Fibroblast of upper back skin (primary cell): Measurements from ENCODE around the gene ACTR3C.

Source experiments
- DNase-seq: peaks from one replicate; pipeline ENCODE4 v3.0.0-alpha.2; 2013

ACTR3C gene

DNA sequence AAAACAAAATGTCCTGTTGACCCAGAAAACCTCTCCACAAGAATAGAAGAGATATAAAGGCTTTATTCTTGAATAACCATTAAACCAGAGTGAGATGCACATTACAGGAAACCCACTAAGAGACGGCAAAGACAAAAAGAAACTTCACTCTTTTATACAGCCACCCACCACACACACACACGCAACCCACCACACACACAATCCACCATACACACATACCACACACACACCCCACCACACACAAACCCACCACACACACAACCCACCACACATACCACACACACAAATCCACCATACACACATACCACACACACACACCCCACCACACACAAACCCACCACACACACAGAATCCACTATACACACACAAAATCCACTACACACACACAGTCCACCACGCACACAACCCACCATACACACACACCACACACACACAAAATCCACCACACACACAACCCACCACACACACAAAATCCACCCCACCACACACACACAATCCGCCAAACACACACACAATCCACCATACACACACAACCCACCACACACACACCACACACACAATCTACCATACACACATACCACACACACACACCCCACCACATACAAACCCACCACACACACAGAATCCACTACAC, 35.8 kb upstream of the ACTR3C start:
- no peak for DNase-seq

DNA sequence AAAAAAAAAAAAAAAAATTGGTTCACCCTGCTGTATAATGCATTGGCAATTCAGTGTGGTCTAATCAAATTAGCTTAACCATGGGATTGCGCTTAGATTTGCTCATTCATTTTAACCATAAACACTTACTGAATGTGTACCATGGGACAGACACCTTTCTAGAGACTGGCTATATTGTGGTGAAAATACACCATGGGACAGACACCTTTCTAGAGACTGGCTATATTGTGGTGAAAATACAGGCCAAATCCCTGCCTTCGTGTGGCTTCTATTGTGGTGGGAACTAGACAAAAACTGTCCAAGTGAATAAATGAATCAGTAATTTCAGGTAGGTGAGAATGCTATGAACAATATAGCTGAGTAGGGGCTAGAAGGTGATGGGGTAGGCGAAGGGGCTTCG, 35.1 kb upstream of the ACTR3C start:
- no peak for DNase-seq

DNA sequence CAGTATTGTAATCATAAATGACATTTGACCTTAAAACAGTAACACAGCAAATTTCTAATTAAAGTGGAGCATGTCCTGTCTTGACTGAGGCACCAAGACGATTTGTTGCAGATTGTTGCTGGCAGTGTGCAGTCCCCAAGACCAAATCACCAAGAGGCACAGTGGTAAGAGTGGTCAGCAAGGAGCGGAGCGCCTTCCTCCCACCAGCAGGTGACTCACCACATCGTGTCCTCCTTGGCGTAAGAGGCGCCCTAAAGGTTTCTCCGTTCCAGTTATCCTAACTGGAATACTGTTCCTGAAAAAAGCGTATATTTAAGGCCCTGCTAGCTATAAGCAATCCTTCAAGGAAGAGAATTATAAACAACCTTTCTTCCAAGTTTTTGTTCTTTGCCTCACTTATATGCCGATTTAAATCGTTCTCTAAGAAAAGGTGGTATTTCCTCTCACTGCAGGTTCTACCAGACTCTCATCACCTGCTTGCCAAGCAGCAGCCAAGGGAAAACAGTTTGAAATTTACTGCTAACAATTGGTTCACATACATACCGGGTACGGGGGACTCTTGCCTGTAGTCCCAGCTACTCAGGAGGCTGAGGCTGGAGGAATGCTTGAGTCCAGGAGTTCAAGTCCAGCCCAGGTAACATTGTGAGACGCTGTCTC, 34.6 kb upstream of the ACTR3C start:
- no peak for DNase-seq

DNA sequence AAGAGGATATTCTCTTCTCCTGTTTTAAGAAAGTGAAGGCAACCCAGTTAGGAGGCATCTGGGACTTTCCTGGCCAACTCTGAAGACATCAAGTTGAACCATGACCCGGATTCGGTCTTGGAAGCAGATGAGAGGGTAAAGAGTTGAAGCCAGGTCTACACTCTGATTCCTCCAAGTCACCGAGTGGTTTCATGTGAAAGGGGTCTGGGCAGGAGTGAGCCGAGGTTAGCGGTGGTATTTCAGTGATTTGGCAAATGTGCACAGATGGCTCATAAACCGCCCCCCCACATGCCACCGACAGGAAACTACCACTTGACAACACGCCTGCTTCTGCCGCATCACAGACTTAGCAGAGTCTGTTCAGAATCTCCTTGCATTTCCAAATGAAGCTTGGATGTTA, 33.9 kb upstream of the ACTR3C start:
- DNase-seq: no peak

DNA sequence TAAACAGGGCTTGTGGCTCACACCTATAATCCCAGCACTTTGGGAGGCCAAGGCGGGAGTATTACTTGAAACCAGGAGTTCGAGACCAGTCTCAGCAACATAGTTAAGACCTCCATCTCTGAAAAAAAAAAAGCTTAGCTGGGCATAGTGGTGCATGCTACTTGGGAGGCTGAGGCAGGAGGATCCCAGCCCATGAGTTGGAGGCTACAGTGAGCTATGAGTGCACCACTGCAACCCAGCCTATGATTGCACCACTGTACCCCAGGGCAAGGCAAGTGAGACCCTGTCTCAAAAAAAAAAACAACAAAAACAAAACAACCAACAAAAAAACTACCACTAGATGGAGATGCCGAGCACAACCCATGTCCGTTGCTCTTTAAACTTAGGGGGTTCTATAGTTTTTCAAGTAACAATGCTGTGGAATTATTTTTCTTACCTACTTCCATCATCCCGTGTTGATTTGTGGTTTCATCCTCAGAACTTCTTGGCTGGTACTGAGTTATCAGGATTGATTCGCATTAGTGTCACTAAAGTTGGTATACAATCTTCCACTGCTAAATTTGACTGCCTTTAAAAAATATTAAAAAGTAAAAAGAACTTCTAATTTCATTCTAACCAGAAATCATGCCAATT, 33.0 kb upstream of the ACTR3C start:
- peak; percentile 25 for DNase-seq

DNA sequence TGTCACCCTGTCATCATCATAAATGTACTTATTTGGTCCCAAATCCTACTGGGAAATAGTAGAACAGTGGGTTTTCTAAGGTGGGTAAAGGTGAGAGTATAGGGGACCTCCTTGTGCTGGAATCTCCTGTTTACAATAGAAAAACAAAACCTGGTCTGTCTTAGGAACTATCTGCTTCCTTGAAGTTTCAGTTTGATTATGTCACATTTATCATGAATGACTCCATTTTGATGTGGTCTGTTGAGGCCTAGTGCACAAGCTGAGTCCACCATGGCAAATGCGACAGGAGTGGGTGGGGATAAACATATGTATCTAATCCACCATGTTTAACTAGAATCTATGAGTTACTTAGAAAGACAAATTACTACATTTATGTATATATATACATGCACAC, 32.3 kb upstream of the ACTR3C start:
- no peak for DNase-seq

DNA sequence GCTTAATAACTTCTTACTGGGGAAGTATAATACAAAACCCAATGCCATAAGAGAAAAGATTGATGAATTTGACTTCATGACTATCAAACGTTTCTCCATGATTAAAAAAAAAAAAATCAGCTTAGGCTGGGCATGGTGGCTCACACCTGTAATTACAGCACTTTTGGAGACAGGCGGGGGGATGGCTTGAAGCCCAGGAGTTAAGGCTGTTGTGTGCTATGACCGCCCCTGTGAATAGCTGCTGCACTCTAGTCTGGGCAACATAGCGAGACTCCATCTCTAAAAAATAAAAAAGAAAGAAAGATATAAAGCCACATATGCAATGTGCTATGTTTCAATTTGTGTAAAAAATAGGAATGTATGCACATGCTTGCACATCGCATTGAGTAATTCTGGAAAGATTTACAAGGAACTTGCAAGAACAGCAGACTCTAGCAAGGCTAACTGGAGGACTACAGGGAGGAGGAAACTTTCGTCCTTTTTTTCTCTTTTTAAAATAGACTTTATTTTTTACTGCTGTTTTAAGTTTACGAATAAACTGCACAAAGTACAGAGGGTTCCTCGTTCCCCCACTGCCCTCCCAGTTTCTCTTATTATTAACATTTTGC, 28.3 kb upstream of the ACTR3C start:
- no peak for DNase-seq

DNA sequence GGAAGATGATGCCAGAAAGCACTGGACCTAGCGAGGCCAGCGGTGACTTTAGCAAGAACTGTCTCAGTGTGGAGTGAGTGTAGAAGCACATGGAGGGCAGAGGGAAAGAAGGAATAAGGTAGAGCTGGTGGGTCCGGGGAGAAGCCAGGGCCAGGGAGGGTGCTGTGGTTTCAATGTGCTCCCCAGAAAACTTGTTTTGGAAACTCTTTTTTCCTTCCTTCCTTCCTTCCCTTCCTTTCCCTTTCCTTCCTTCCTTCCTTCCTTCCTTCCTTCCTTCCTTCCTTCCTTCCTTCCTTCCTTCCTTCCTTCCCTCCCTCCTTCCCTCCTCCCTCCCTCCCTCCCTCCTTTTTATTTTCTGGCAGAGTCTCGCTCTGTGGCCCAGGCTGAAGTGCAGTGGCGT, 23.6 kb upstream of the ACTR3C start:
- DNase-seq: no peak

DNA sequence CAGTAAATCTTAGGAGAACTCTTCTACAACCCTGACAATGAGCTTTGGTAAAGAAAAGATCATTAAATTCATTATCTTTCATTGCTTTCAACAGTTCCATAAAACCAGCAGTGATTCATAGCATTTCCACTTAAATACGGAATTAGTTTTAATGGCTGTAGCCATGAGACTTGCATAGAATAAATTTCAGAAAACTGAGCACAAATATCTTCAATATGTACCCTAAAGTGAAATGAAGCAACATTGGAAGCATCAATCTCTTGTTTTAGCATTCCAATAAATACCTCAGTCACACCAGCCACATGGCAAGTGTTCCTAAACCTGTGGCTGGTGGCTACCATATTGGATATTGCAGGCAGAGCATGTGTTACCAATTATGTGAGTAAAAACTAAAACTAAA, 21.7 kb upstream of the ACTR3C start:
- no peak for DNase-seq

DNA sequence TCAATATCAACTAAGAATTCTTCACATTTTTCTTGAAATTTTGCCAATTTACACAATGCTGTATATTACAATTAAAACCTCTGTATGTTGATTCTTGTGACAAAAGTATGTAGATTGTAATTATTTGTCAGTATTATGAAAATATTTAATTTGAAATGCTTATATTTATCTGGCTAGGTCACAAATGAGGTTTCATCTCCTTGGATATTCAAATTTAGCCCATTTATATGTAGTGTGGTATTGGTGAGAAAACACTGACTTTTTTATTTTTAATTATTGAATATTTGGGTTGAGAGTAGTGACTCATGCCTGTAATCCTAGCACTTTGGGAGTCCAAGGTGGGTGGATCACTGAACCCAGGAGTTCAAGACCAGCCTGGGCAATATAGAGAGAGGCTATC, 21.0 kb upstream of the ACTR3C start:
- DNase-seq: no peak

DNA sequence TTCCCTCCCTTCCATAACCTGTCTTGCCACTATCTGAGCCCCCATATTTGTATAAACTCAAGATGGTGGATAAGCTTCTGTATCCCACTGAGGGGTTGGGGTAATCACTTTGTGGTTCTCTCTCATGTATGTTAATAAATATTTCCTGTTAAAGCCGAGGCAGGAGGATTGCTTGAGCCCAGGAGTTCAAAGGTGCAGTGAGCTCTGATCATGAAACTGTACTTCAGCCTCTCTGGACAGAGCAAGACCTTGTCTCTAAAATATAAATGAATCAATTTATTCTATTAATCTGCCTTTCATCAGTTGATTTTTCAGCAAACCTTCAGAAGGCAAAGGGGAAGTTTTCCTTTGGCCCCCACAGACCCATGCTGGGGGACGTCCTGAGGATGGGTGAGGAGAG, 19.9 kb upstream of the ACTR3C start:
- DNase-seq: no peak

DNA sequence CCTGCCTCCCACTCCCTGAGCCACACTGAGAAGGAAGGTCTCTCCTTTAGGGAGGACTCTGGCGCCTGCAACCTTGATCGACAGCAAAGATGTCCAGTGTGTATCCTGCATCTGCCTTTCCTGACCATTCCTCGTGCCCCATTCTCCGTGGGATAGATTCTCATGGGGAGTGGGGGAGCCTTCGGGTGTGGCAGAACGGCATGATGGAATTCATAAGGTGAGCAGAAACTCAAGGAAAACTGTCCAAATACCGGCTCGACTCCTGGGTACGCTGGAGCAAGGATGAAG, 18.7 kb upstream of the ACTR3C start:
- DNase-seq: no peak

DNA sequence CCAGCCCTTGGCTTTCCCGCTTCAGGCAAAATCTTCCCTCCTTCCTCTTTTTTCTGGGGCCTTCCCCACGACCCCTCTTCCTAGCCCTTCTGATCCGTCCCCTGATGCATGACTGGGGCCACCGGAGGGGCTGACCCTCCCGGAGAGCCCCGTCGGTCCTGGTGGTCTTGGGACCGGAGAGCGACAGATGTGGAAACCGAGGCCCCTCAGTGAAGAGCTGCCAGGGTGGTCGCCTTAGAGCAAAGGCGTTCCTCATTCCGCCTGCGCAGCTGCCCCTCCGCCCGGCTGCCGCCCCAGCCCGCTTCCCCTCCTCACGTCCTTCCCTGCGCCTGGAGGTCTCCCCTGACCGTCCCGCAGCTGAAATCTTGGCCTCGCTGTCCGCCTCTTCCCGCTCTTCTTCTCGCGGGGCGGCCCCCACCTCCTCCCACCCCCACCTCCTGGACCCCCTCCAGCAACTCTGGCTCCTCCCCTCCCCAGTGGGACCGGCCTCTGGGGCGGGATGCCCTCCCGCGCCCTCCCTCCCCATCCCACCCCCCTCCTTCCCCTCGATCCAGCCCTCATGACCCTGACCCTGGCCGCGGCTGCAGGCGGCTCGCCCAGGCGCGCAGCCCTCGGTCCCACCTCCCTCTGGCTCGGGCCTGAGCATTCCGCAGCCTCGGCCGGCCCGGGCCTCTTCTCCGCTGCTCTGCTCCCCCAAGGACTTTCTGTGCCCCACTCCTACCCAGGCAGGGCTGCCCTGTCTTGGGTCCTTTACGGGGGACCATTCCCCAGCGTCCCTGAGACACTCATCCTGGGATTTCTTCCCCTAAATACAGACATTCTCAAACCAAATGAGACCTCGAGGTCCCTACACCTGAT, 18.1 kb upstream of the ACTR3C start, which contains the start of gene RARRES2:
TSS of gene RARRES2 (minus strand) at position 367 of the 858 bp plus-strand sequence. CDS start 1,020 bp downstream, outside the sequence.
- DNase-seq: no peak

DNA sequence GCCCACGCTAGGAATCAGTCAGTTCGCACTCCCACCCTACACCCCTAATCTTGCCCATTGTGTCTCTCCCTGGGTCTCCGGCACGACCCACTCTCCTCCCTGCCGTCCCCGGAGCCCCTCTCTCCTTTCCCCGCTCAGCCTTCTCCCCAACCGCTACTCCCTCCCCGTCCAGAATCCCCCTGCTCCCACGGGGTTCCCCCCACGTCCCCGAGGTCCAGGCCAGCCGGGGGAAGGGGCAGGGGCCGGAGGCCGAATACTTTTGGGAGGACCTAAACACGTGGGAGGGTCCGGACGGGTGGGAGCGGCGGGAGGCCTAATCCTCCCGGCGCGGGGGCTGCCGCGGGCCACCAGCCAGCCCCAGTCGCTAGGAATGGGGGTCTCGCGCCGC, 17.5 kb upstream of the ACTR3C start:
- DNase-seq: no peak

DNA sequence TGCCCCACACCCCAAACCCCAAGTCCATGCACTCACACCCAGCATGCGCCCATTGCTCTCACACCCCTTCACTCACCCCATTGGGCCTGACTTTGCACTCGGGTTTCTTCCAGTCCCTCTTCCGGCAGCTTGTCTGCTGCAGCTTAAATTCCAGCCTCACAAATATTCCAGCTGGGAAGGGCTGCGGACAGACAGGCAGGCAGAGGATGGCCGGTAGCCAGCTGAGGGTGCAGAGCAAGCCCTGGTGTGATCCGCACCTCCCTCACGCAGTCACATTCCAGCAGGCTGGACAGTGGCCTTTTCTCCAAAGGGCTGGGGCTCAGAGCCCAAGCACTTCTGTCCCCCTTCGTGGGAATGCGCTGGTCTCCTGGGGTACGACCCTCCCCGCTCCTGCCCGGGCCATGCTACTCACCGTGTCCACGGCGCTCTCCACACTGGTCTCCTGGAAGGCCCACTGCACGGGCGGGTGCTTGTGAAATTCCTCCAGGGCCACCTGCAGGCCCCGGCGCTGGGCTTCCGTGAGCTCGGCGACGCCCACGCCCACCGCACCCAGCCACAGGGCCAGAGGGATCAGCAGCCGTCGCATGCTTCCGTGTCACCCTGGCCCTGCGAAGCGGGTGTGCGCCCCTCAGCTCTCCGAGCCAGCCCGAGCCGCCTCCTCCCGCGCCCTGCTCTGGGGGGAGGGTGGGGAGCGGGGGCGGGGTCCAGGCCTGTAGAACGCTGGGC, 16.8 kb upstream of the ACTR3C start:
- DNase-seq: peak; percentile 63

DNA sequence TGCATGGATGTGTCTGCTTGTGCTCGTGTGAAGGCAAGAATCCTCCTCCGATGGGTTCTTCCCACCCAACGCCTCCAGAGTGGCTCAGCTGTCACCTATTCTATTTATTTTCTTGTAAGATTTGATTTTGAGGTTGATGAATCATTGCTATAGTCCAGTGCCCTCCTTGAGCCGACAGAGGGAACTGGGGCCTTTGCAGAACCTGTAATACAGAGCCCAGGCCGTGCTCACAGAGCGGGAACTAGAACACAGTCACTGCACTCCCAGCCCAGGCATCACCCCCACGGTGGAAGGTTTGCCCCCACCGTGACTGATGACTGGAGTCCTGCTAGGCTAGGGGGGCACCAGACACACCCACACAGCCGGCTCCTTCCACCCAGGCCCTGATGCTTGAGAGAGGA, 16.1 kb upstream of the ACTR3C start:
- DNase-seq: no peak

DNA sequence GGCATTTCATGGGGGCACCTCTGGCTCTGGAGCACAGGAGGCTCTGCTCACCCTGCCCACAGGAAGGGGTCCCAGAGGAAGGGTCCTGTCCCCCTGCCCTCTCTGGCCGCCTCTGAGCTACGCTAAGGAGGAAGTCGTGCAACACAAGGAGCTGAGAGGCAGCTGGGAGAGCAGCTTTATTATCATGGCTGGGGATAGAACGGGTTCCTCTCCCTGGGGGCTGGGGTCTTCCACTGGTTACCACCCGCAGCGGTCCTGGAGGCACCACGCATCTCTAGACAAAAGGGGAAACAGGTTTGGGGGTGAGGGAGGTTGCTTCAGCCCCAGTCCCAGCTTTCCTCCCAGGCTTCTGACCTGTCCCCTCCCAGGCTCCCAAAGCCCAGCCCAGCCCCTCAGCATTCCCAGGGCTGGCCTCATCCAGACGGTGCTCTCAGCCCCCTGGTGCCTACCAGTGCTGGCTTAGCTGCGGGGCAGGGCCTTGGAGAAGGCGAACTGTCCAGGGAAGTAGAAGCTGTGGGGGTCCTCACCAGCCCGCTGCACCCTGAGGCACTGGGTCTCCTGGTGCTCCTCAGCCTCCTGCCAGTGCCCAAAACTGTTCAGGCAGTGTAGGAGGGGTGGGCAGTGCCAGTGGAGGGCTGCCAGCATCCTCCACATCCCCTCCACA, 15.0 kb upstream of the ACTR3C start:
- DNase-seq: no peak

DNA sequence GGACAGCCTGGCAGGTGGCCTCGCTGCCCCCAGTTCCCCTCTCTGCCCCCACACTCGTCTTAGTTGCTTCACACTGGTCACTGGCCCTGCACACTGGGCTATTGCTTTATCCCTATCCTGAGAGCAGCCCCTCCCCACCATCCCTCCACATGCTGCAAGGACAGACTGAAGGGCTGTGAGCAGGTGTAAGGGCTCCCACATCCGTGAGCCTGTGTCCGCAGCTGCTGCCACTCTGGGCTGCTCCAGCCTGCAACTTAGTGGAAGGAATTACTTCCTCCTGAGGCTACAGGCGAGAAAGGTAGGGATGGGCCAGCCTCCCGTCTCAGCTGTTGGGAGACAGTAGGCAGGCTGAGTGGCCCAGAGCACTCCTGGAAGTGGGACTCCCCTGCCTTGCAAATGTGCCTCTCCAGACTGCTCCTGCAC, 14.3 kb upstream of the ACTR3C start:
- DNase-seq: no peak

DNA sequence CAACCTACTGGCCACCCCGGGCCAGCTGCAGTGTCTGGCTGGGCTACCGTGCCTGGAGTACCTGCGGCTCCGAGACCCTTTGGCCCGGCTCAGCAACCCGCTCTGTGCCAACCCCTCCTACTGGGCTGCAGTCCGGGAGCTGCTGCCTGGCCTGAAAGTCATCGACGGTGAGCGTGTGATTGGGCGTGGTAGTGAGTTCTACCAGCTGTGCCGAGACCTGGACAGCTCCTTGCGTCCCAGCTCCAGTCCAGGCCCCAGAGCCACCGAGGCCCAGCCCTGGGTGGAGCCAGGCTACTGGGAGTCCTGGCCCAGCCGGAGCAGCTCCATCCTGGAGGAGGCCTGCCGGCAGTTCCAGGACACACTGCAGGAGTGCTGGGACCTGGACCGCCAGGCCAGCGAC, 13.8 kb upstream of the ACTR3C start:
- DNase-seq: no peak

DNA sequence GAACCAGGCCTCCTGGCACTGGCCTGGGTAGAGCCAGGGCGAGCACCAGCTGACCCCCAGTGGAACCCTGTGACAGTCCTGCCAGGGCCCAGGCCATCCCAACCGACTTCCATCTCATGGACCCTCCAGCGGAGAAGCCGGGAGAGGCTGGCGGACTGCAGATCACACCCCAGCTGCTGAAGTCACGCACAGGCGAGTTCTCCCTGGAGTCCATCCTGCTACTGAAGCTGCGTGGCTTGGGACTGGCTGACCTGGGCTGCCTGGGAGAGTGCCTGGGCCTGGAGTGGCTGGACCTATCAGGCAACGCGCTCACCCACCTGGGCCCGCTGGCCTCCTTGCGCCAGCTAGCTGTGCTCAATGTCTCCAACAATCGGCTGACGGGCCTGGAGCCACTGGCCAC, 13.4 kb upstream of the ACTR3C start:
- no peak for DNase-seq

DNA sequence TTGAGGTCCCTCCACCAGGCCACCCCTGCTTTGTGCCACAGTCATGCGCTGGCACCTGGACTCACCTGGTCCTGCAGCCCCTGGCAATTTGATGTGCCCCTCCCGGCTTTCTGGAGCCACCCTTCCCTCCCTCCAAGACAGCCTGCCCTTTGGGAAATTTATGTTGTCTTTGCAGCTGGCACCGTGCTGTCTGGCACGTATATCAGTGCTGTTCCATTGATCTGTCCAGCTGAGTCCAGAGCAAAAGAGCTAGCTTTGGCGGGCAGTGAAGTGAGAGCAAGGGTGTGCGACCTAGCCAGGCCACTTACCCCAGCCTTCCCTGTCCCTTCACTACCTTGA, 12.4 kb upstream of the ACTR3C start:
- DNase-seq: no peak

DNA sequence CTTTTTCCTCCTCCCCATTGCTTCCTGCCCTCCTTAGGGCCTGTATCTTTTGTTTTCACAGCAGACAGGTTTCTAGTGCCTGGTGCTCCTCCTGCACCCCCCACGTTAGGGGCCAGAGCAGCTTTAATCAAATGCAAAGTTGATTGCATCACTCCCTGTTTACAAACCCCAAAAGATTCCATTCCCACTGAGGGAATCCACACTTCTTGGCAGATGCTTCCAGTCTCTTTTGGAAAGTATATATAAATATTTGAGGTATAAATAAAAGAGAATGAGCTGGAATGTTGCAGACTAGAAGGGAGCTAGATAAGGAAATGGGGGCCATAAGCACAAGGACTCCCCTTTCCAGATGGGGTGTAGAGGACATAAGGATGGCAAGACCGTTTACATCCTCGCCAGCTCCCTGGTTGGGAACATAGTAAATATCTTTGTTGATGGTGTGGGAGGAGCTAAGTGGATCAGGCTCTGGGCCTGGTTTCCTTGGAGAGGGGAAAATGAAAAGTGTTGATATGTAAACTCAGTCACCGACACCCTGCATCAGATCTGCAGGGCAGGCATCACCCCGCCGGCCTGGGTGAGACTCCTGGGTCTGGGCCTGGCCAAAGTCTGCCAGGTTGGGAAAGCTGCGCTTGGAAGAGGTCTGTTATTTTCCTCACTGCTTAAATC, 11.9 kb upstream of the ACTR3C start:
- peak; percentile 72 for DNase-seq
